ENCODE data around the gene SERF2. TPM values are rescaled to one million over a fixed set of nuclear protein-coding genes. Genes with fewer than 3 reads are reported as not detected.

The SERF2 gene
- total and polyA plus RNA-seq, 2 of the 8 experiments (the other 6 are each of a cell fraction or from before 2014, with no cell fraction given), result 655 to 999 TPM

DNA sequence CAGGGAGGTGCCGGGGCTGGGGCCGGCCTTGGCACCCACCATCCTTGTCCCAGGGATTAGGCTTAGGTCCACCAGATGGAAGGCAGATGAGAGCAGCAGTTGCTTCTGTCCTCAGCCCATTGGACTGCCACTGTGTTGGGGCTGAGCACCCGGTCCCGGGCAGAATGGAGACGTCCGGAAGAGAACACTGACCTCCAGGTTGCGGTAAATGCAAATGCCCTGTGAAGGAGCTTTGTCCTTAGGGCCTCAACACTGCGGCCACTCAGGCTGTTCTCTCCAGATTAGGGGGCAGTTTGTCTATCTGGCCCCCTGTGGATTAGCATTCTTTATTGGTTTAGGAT lies 7.8 kb downstream of the SERF2 start, which contains the start of gene SERINC4:
Gene SERINC4 (minus strand): TSS at position 276 of the 341 bp plus-strand sequence. CDS start 234 bp downstream, at position 42.
- peak within 1 kb of the TSS; percentile 51 for H3K18ac ChIP-seq (ENCODE audit: extremely low read depth, low read length)
- peak within 1 kb of the TSS; percentile 55 for H3K4ac ChIP-seq (replicated peaks; ENCODE audit: insufficient read length, low read depth, low read length)
- H3K9ac ChIP-seq (replicated peaks in 1 of 4; ENCODE audit: extremely low read depth in 1 of 4, low read depth in 3 of 4, low read length in 3 of 4), result peak within 1 kb of the TSS; percentile 61 to 84 (median 76)
- 91% methylated on average over 8 of the region's 8 CpGs; no CpG with 5 or more reads in 1 of the 2 experiments for WGBS, 2 experiments (ENCODE audit: extremely low coverage in 1 of 2, insufficient coverage in 1 of 2, insufficient read length in 1 of 2, insufficient replicate concordance in 2 of 2, low coverage in 1 of 2, low lambda C conversion rate in 2 of 2, missing lambda C conversion rate in 1 of 2)
- DNase-seq (ENCODE audit: low read depth in 1 of 2, low spot score in 2 of 2) (no peak), FAIRE-seq (no peak)
- H4K5ac ChIP-seq (ENCODE audit: insufficient read length, low read depth, low read length), result peak within 1 kb of the TSS; percentile 71
- peak within 1 kb of the TSS; percentile 39 for H3K56ac ChIP-seq (replicated peaks; ENCODE audit: insufficient read length, low read depth, low read length)
- no peak within 1 kb of the TSS for H2BK120ac ChIP-seq (replicated peaks; ENCODE audit: low read depth, low read length)
- peaks cover 13 to 22% (median 17%) of the 10 kb centered on the region in 4 experiments for H3K4me1 ChIP-seq (replicated peaks in 1 of 4; ENCODE audit: control insufficient read depth in 3 of 4, insufficient read depth in 4 of 4, low read length in 3 of 4)
- H2BK5ac ChIP-seq (ENCODE audit: low read depth, low read length), result peak within 1 kb of the TSS; percentile 55
- peaks cover 0 to 6% of the 10 kb centered on the region in 2 experiments for H4K20me1 ChIP-seq (replicated peaks in 1 of 2; ENCODE audit: control insufficient read depth in 1 of 2, insufficient read depth in 2 of 2, low read length in 2 of 2)
- H2BK15ac ChIP-seq (ENCODE audit: low read length), result peak within 1 kb of the TSS; percentile 31
- peak within 1 kb of the TSS; percentile 28; the same call in 1 of the 2 replicates for H3K27ac ChIP-seq (ENCODE audit: low read depth, low read length)
- H4K91ac ChIP-seq (replicated peaks; ENCODE audit: insufficient read length, low read length), result peak within 1 kb of the TSS; percentile 22
- peak within 1 kb of the TSS; percentile 67 to 97 (median 88) for H3K4me3 ChIP-seq (ENCODE audit: extremely low read depth in 1 of 4, insufficient read depth in 2 of 4, low read depth in 3 of 4, low read length in 4 of 4)
- H2AK5ac ChIP-seq (ENCODE audit: low read depth, low read length), result no peak within 1 kb of the TSS
- peak within 1 kb of the TSS; percentile 28; the same call in 1 of the 2 replicates for H2BK20ac ChIP-seq (ENCODE audit: low read length)
- H3K36me3 ChIP-seq (ENCODE audit: control insufficient read depth in 2 of 4, insufficient read depth in 4 of 4, low read length in 3 of 4), result peaks cover 15 to 60% (median 18%) of the 10 kb centered on the region in 4 experiments; a peak in 7 of 8 replicates
- no peak within 1 kb of the TSS for H4K8ac ChIP-seq (ENCODE audit: extremely low read depth, insufficient read depth, low read length)
- no peaks in the 10 kb centered on the region for H3K27me3 ChIP-seq (replicated peaks in 1 of 4; ENCODE audit: control insufficient read depth in 3 of 4, extremely low read depth in 1 of 4, insufficient read depth in 3 of 4, low read length in 3 of 4)
- H3K9me3 ChIP-seq (ENCODE audit: insufficient read depth in 2 of 2, low read depth in 1 of 2, low read length in 1 of 2), result no peaks in the 10 kb centered on the region
- peak within 1 kb of the TSS; percentile 75 to 86 for H3K4me2 ChIP-seq (ENCODE audit: insufficient read depth in 1 of 2, low read depth in 2 of 2, low read length in 2 of 2)
- no peak within 1 kb of the TSS for H3K23ac ChIP-seq (ENCODE audit: insufficient read length)
- ChIA-PET POLR2A (ENCODE audit: partially characterized antibody) (interaction anchor here (0.9 to 8.9 kb wide), 8 partner anchors 9 to 54 kb away, joined by 7 to 71 read pairs (median 8); partner anchors contain the start of genes ELL3, MFAP1, PDIA3 and WDR76), CTCF (ENCODE audit: partially characterized antibody) (interaction anchor here (1.9 kb wide), 1 partner anchor 23 kb away, joined by 5 read pairs; the partner anchor contains the start of gene ELL3)
- peaks cover 0 to 13% of the 10 kb centered on the region in 2 experiments; a peak in 2 of 4 replicates for H3K79me2 ChIP-seq (ENCODE audit: control insufficient read depth in 1 of 2, insufficient read depth in 2 of 2, low read length in 2 of 2)
- H2AFZ ChIP-seq (ENCODE audit: low read length), result no peak within 1 kb of the TSS
- peak within 1 kb of the TSS; percentile 71; the same call in 1 of the 2 replicates for H2BK12ac ChIP-seq (ENCODE audit: low read depth, low read length)
- TF ChIP-seq CTBP2 (IDR thresholded peaks at IDR 0.05; ENCODE audit: borderline replicate concordance, insufficient read depth, insufficient read length, low read length) (no peak), SIRT6 (IDR thresholded peaks at IDR 0.05; ENCODE audit: low read length) (no peak), BRCA1 (IDR thresholded peaks at IDR 0.05; ENCODE audit: low read depth, low read length) (no peak), POLR2AphosphoS5 (IDR thresholded peaks at IDR 0.05; ENCODE audit: low read depth, low read length) (no peak), RFX5 (IDR thresholded peaks at IDR 0.05; ENCODE audit: borderline replicate concordance, low read depth, low read length) (no peak), SIX5 (IDR thresholded peaks at IDR 0.05; ENCODE audit: low read depth, low read length) (no peak), RXRA (IDR thresholded peaks at IDR 0.05; ENCODE audit: insufficient read depth, low read depth, low read length) (no peak), SP1 (IDR thresholded peaks at IDR 0.05; ENCODE audit: low read depth, low read length) (no peak), NANOG (IDR thresholded peaks at IDR 0.05; ENCODE audit: insufficient read depth, low read depth, low read length, poor library complexity, severe bottlenecking) (no peak), EGR1 (IDR thresholded peaks at IDR 0.05; ENCODE audit: borderline replicate concordance, low read depth, low read length) (no peak), CHD1 (IDR thresholded peaks at IDR 0.05; ENCODE audit: low read depth, low read length) (no peak), CHD2 (IDR thresholded peaks at IDR 0.05; ENCODE audit: low read length) (no peak), GABPA (IDR thresholded peaks at IDR 0.05; ENCODE audit: borderline replicate concordance, insufficient read depth, low read length) (no peak)
- no peaks in the 10 kb centered on the region for H3K23me2 ChIP-seq (ENCODE audit: low read depth, low read length)
- H3K14ac ChIP-seq (ENCODE audit: insufficient read length), result no peak within 1 kb of the TSS
- 0 out of 2 replicates have a peak, but pooled peaks cover 3% of the 10 kb centered on the region for H3K79me1 ChIP-seq (ENCODE audit: low read depth, low read length)
